DMS 273 (cell line): ENCODE measurements around the gene ENGASE.
"Not testable (repeated sequence)": the region's sequence is repeated elsewhere in the genome, so short reads cannot be mapped to it uniquely, and the experiment has no call there.

Experiments used
- DNase-seq: peaks from one replicate; lab custom pipeline; 2025; ENCODE audit not compliant: unreplicated experiment; lab: John Stamatoyannopoulos, UW

The ENGASE gene

DNA sequence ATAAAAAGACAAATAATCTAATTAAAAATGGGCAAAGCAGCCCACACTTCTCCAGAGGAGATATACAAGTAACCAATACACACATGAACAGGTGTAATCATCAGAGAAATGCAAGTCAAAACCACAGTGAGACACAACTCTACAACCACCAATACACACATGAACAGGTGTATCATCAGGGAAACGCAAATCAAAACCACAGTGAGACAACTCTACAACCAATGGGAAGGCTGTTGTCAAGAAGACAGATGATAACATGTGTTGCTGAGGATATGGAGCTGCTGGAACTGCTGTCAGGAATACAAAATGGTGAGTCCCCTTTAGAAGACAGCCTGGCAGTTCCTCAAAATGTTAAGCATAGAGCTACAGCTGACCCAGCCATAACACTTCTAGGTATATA lies 22.5 kb upstream of the ENGASE start:
- DNase-seq: peak; percentile 39

GRCh38 chr17:79053251-79053925 lies 21.2 kb upstream of the ENGASE start:
- DNase-seq: peak; percentile 43

DNA sequence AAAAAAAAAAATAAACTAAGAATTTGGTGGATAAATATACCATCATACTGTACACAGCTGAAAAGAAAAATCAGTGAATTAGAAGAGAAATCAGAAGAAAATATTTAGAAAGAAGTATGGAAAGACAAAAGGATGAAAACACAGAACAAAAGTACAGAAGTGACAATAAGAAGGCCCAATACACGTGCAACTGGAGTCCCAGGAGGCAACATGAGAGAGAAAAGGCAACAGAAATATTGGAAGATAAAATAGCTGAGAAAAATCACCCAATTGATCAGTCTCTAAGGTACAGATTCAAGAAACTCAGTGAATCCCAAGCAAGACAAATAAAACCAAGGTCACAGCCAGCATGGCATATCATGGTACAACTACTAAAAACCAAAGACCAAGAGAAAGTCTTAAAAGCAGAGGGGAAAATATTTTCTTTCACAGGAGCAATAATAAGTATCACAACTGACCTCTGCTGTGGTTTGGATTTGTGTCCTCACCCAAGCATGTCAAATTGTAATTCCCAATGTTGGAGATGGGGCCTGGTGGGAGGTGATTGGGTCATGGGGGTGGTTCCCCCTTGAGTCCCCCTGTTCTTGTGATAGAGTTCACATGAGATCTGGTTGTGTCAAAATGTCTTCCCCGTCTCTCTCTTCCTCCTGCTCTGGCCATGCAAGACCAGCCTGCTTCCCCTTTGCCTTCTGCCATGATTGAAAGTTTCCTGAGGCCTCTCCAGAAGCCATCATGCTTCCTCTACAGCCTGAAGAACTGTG lies 20.2 kb upstream of the ENGASE start:
- no peak for DNase-seq

DNA sequence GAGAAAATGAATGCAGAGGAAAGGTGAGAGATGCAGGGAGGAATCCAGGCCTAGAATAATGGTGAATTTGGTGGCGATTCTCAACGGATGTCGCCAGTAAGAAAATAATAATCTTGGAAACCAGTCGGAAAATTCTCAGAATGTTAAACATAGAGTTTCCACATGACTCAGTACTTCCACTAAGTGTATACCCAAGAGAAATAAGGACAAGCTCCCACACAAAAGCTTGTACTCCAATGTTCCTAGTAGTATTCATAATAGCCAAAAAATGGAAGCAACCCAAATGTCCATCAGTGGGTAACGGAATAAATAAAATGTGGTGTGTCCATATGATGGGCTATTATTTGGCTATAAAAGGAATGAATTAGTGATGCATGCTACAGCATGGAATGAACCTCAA lies 19.4 kb upstream of the ENGASE start:
- no peak for DNase-seq

GRCh38 chr17:79057737-79058385 lies 16.8 kb upstream of the ENGASE start:
- no peak for DNase-seq

GRCh38 chr17:79062691-79063090 lies 11.9 kb upstream of the ENGASE start:
- no peak for DNase-seq

GRCh38 chr17:79064026-79064425 lies 10.6 kb upstream of the ENGASE start:
- DNase-seq: no peak

GRCh38 chr17:79065105-79065670 lies 9.4 kb upstream of the ENGASE start:
- DNase-seq: peak; percentile 66

- DNase-seq: no peak
Observed at GRCh38 chr17:79066963-79067362, 7.7 kb upstream of the ENGASE start.

GRCh38 chr17:79070266-79070880 lies 4.3 kb upstream of the ENGASE start:
- no peak for DNase-seq

DNA sequence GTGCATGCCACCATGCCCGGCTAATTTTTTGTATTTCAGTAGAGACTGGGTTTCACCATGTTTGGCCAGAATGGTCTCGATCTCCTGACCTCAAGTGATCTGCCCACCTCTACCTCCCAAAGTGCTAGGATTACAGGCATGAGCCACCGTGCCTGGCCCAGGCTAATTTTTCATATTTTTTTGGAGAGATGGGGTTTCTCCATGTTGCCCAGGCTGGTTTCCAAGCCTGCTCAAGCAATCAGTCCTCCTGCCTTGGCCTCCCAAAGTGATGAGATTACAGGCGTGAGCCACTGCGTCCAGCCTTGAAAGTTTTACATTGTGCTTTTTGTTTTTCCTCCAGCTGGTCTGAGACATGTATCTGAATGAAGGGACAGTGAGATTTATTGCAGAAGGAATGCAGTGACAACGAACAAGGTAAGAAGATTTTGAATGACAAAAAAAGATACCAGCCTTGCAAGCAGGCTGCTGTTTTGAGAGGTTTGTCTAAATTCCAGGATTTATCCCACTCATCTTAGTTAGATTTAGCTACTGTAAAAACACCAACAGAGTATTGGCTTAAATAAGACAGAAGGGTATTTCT lies 3.4 kb upstream of the ENGASE start:
- no peak for DNase-seq

DNA sequence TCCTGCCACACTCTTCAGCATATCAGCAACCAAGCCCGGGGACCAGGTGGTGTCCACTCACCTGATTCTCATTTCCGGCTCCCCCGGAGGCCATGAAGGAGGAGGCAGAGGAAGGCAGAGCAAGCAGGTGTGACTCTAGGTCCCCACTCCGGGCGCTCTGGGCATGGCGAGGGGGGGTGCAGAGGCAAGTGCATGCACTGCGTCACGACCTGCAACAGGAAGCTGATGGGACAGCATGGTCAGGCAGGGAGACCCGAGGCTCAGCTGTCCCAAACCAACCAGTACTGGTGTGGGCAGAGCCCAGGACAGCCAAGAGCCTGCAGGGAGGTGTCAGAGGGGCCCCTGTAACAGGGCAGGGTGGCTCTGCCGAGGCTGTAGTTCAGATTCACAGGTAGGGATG lies 2.1 kb upstream of the ENGASE start:
- no peak for DNase-seq

DNA sequence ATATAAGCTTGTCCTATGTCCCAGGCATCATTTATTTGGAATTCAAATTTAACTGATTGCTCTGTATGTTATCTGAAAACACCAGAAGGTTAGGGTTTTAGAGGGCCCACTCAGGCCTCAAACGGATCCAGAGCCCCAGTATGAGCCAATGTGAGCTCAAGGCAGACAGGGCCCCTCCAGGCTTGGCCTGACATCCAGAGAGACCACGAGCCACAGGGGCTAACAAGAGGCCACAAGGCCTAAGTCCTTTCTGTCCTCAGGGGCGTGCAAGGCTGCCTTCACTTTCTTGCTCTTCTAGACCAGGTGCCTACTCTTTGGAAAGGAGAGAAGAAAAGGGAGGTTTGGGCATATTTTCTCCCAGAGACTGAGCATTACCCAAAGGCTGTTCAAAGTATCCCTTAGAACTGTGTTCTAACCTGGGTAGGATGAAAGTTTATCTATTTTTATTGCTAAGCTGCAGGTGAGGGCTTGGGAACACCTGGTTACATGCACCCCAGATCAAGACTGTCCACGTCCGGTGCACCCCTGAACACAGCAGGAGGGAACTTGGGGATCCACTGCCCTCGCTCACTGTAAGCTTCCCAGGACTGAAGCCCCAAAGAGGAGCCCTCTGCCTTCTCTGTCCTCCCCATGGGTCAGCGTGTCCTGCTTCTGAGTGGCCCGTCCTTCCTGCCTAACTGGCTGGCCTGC lies 1.5 kb upstream of the ENGASE start:
- DNase-seq: no peak

DNA sequence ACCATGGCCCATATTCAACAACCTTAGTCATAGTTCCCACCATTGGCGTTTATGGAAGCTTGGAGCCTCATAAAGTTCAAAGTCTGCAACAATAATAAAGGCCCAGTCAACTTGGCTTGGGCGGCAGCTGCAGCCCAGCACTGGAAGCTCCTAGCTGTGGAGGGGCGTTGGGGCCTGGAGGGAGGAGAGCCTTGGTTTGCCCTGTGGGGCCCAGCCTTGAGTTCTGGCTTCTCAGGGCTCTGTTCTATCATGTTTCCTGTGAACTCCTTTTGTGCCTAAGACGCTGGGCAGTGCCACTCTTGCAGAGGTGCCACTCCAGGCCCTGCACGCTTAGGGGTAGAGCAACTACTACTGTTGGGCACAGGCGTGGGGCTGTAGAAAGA lies 927 bp upstream of the ENGASE start:
- DNase-seq: no peak

- DNase-seq: not testable (repeated sequence)
Observed at GRCh38 chr17:79074121-79074648, 439 bp upstream of the ENGASE start.

DNA sequence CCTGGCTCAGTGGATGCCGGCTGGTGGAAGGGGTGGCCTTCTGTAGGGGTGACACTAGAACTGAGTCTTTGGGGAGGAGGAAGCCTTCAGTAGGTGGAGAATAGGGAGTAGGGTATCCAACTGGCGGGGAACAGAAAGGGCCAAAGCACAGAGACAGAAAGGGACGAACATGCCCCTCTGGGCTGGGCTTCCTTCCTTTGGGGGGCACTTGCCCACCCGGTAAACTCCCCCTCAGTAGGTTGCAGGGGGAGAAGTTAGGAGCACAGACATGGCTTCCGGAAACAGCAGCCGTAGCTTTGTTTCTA lies 774 bp downstream of the ENGASE start:
- no peak for DNase-seq

GRCh38 chr17:79075861-79076406 lies 1.3 kb downstream of the ENGASE start:
- no peak for DNase-seq

DNA sequence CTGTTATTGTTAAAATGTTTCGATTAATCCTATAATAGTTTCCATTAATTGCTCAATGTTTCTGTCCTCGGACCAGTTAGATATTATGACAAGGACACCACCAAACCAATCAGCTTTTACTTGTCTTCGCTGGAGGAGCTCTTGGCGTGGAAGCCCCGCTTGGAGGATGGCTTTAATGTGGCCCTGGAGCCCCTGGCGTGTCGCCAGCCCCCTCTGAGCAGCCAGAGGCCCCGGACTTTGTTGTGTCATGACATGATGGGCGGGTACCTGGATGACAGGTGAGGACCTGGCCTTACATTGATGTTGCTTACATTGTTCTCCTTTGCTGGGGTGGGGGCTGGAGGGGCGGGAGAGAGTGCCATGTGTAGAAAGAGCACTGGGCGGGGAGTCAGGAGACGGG lies 3.0 kb downstream of the ENGASE start:
- DNase-seq: no peak

GRCh38 chr17:79078476-79079190 lies 4.0 kb downstream of the ENGASE start:
- no peak for DNase-seq
